Fibroblast of the aortic adventitia (primary cell): ENCODE results near the gene CFAP45. TPM values are rescaled to one million over a fixed set of nuclear protein-coding genes. Genes with fewer than 3 reads are reported as not detected.
A peak's percentile ranks its signal among the peaks of the same experiment; 100 is the strongest.

Experiments
- DNase-seq: peaks from one replicate; pipeline ENCODE4 v3.0.0-alpha.2; 2010; ENCODE audit warnings: low read depth
- H3K4me3 ChIP-seq: 2 replicates; pipeline ENCODE4 v1.5.1; 2011; ENCODE audit warnings: low read depth, mild to moderate bottlenecking, control low read depth, low read length, moderate library complexity
- CTCF ChIP-seq: IDR thresholded peaks from 2 replicates; pipeline ENCODE4 v1.5.1; 2011; ENCODE audit warnings: mild to moderate bottlenecking, low read length, control low read depth, inconsistent platforms; ENCODE audit not compliant: insufficient read depth
- total RNA-seq: library from RNA; depleted of rRNA; stranded (reverse); fragments of >200 nt; gene quantifications from 2 replicates; pipeline ENCODE4 v1.2.3, GENCODE V29; 2012; ENCODE audit warnings: low replicate concordance

Gene CFAP45
- total RNA-seq, 1 donor = 0.27 TPM

- no peak overlapping the region for H3K4me3 ChIP-seq
- DNase-seq = no peak
- no peak for TF ChIP-seq CTCF
Observed at GRCh38 chr1:159927211-159927848, 27.4 kb upstream of the CFAP45 start.

GRCh38 chr1:159925719-159926078 is 25.7 kb upstream of the CFAP45 start:
- no peak for TF ChIP-seq CTCF
- DNase-seq = no peak
- peak overlapping the region; percentile 96 for H3K4me3 ChIP-seq

DNA sequence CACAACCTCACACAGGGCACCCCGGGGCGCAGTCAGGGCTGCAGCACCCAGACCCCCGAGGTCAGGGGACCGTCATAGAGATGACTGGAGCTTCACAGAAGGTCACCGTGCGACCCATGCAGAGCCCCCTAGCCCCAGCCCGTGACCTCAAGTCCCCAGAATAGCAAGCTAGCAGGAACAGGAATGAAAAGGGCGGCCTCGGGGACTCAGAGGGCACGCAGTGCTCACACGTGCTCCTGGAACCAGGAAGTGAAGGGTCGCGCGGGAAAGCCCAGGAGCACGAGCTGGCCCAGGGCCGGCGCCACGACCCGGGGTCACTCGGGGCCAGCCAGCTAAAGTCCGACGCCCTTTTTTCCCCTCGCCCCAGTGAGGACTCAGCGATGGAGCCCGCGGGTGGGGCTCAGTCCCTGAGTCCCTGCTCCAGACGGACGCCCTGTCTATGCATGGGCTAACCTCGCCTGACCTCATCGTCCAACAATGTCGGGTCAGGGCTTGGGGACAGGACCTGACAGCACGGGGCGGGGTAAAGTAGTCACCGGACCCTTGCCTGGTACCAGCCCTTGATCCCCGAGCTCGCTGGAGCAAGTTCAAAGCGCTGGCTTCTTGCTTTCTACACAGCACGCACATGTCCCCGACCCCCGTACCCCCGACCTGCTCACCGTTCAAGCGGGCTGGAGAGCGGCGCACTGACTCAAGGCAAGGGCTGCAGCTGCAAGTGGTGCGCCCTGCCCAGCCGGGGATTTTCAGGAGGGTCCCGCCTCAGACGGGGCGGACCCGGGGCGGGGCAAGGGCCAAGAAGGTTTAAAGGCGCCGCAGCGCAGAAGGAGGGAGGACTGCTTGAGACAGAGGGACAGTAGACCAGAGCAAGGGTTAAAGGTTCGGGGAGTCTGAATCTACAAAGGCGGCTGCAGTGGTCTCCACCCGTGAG is 25.1 kb upstream of the CFAP45 start, which contains the start of gene TAGLN2:
TSS of gene TAGLN2 (minus strand) at position 717 of the 928 bp plus-strand sequence. CDS start 4,998 bp downstream, outside the sequence.
- TF ChIP-seq CTCF = no peak
- peak; percentile 90 for DNase-seq
- H3K4me3 ChIP-seq = peak within 1 kb of the TSS; percentile 96

GRCh38 chr1:159924025-159924790 is 24.2 kb upstream of the CFAP45 start:
- peak overlapping the region; percentile 96 for H3K4me3 ChIP-seq
- peak; percentile 88 for DNase-seq
- TF ChIP-seq CTCF = peak; percentile 19

GRCh38 chr1:159923203-159924024 is 23.4 kb upstream of the CFAP45 start:
- peak overlapping the region; percentile 96 for H3K4me3 ChIP-seq
- DNase-seq = peak; percentile 90
- no peak for TF ChIP-seq CTCF
